CD4-positive, alpha-beta T cell treated with Interleukin-21 for 1 hour (primary cell): ENCODE measurements around the gene ST3GAL2.
"Not testable (repeated sequence)": the region's sequence is repeated elsewhere in the genome, so short reads cannot be mapped to it uniquely, and the experiment has no call there.

Experiments used
- DNase-seq: peaks from one replicate; pipeline ENCODE4 v3.0.0-alpha.2; 2020

Gene ST3GAL2

GRCh38 chr16:70467113-70467512 is 28.2 kb upstream of the ST3GAL2 start:
- no peak for DNase-seq

- no peak for DNase-seq
These were observed 27.8 kb upstream of the ST3GAL2 start for GRCh38 chr16:70466805-70467076.

DNA sequence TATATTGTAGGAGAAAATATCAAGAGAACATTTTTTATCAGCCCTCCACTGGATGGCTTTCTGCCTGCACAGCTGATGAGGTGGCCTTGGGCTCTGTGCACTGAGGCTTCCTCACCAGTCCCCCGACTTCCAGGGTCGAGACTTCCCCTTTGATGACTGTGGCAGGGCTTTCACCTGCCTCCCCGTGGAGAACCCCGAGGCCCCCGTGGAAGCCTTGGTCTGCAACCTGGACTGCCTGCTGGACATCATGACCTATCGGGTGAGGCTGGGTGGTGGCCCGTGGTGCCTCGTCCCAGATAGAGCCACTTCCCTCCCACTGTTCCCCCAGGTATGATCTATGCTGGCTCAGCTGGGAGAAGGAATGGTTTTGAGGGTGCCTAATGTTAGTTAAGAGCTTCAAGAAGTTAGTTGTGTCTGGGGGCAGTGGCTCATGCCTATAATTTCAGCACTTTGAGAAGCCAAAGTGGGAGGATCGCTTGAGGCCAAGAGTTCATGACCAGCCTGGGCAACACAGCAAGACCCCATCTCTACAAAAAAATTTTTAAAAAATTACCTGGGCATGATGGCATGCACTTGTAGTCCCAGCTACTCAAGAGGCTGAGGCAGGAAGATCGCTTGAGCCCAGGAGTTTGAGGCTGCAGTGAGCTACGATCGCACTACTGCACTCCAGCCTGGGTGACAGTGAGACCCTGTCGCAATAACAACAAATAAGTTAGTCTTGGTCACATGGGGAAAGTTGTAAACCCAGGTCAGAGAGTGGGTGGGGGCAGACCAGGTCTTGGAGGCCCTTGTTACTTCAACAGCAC is 27.3 kb upstream of the ST3GAL2 start:
- no peak for DNase-seq

GRCh38 chr16:70463235-70463634 is 24.3 kb upstream of the ST3GAL2 start:
- no peak for DNase-seq

GRCh38 chr16:70460737-70461261 is 21.9 kb upstream of the ST3GAL2 start:
- no peak for DNase-seq

- DNase-seq: no peak
These were observed 18.7 kb upstream of the ST3GAL2 start for GRCh38 chr16:70457446-70458166.

DNA sequence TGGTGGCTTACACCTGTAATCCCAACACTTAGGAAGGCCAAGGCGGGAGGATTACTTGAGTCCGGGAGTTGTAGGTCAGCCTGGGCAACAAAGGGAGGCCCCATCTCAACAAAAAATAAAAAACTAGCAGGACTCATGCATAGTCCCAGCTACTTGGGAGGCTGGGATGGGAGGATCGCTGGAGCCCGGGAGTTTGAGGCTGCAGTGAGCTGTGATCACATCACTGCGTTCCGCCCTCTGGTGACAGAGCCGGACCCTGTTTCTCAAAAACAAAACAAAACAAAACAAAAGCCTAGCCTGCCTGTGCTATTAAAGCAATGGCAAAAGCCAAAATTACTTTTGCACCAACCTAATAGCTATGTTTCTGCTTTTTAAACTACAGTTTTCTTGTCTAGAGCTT is 17.0 kb upstream of the ST3GAL2 start:
- no peak for DNase-seq

DNA sequence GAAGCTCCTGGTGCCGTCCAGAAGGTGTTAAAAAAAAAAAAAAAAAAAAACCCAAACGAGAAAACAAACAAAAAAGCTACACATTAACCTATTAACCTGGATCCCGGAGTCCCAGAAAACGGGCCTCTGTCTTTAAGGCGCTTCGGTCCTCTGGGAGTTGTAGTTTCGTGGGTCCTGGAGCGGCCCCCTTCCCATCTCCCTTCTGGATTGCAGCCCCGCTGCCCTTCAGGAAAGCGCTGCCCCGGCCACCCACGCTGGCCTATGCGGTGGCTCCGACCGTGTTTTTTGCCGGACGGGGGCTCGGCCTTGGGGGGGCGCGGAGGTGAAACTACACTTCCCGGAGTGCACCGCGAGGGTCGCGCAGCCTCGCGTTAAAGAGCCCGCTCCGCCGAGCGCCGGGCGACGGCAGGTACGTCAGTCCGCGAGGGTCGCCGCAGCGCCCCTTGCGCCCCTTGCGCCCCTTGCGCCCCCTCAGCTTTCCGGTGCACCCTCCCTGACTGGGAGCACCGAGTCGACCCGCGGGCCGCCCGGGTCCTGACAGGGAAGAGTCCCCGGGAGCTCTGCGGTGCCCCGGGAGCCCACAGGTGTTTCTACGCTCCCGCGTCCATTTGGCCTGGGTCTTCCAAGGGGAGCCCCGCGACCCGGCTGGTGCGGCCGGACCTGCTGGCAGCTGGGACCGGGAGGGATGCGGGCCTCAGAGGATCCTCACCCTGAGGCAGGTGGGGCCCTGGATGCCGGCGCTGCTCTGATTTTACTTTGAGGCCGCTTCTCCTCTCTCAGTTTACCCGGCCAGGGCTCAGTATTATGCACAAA is 15.5 kb upstream of the ST3GAL2 start, which contains the start of gene FCSK:
Gene FCSK, plus strand, starts transcription at position 374 of the 813 bp plus-strand sequence. CDS start 8,596 bp downstream, outside the sequence.
- peak; percentile 67 for DNase-seq

DNA sequence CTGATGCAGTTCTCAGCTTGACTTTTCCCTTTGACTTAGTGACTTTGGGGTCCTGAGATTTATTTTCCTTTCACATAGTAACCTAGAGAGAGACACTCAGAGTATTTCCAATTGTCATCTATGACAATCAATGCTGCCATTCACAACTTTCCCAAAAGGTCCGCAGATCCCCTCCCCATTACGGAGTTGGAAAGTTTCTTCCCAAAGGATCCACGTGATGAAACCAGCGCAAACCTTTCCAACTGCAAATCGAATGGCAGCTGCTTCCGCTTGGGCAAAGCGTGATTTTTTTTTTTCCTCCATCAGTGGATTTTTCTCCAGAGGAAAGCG is 15.0 kb upstream of the ST3GAL2 start:
- DNase-seq: no peak

- DNase-seq: no peak
These were observed 14.4 kb upstream of the ST3GAL2 start for GRCh38 chr16:70453117-70453891.

- DNase-seq: not testable (repeated sequence)
These were observed 12.1 kb upstream of the ST3GAL2 start for GRCh38 chr16:70451004-70451340.

GRCh38 chr16:70450142-70451003 is 11.5 kb upstream of the ST3GAL2 start:
- DNase-seq: not testable (repeated sequence)

DNA sequence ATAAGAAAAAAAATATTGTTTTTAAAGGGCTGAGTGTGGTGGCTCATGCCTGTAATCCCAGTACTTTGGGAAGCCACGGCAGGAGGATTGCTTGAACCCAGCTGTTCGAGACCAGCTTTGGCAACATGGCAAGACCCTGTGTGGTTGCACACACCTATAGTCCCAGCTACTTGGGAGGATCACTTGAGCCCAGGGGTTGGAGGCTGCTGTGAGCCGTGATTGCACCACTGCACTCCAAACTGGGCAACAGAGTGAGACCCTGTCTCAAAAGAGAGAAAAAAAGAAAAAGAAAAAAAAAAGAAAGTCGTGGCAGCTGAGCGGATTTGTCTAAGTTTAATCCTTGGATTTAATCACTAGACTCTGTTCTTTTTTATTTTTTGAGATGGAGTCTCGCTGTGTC is 9.2 kb upstream of the ST3GAL2 start:
- no peak for DNase-seq

DNA sequence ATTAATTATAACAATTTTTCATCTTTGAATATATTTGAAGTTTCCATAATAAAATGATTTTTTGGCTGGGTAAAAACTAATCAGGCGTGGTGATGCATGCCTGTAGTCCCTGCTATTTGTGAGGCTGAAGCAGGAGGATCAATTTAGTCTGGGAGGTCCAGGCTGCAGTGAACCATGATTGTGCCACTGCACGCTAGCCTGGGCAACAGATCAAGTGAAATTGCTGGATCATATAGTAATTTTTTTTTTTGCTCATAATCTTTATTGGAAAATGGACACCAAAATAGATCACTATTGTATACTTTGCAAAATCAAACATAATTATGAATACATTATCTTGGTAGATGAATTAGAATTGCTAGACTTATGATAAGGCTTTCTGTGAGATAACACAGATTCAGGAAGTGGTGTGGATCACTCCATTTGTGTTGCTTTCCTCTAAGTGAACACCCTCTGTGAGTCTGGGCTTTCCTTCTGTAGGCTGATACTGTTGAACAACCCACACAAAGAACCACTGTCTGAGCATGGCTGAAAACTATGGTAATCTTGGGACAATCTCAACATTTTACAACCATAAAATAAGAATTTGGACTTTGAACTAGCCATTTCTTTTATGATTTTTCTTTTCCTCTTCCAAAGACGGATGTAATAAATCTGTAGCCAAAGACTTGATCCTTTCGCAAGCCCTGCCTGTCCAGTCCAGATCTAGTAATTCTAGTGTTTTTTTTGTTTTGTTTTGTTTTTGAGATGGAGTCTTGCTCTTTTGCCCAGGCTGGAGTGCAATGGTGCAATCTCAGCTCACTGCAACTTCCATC is 5.6 kb upstream of the ST3GAL2 start:
- no peak for DNase-seq

- no peak for DNase-seq
These were observed 3.4 kb upstream of the ST3GAL2 start for GRCh38 chr16:70442344-70442743.

DNA sequence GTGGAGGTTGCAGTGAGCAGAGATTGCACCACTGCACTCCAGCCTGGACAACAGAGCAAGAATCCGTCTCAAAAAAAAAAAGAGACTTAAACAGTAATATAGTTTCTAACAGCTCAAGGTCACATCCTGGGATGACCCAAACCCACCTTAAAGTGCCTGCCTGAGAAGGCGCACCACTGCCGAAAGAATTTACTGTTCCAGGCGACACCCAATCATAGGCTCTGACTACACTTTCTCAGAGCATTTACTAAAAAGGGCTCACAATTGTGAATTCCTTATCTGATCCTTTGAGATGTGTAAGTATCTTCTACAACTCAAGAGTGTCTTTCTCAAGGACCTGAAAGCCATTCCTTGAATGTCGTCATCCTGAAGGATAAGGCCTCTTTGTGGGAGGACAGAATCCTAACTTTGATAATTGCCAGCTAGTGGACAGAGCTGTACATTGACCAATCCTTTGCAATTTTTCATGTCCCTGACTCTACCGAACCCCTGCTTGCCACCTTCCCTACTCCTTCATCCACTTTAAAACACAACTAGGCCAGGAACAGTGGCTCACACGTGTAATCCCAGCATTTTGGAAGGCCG is 2.6 kb upstream of the ST3GAL2 start:
- DNase-seq: no peak

DNA sequence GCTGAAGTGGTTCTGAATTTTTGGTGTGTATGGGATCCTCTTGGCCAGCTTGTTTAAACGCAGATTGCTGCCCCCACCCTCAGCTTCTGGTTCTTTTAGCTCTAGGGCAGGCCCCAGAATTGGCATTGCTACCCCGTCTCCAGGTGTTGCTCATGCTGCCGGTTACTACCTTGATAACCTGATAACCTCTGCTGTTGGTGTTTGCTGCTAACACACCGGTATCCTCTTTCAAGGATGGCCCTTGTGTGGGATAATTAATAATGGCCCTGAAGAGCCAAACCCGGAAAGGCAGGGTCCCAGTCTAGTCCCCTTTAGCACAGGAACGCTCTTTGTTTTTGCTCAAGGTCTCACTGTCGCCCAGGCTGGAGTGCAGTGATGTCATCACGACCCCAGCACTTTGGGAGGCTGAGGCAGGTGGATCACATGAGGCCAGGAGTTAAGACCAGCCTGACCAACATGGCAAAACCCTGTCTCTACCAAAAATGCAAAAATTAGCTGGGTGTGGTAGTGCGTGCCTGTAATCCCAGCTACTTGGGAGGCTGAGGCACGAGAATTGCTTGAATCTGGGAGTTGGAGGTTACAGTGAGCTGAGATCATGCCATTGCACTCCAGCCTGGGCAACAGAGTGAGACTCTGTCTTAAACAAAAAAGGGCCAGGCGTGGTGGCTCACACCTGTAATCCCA is 1.3 kb upstream of the ST3GAL2 start:
- no peak for DNase-seq

GRCh38 chr16:70438585-70438968 is 323 bp downstream of the ST3GAL2 start:
- DNase-seq: no peak

- DNase-seq: no peak
These were observed 1.0 kb downstream of the ST3GAL2 start for GRCh38 chr16:70437582-70438557.
